Cerebellar nuclear complex (tissue), 1 donor: Measurements from ENCODE around the gene AP1S1.
A peak's percentile ranks its signal among the peaks of the same experiment; 100 is the strongest.

ENCODE experiments used
- DNase-seq, 2 experiments: peaks; one replicate each; lab custom pipeline; 2025; lab: John Stamatoyannopoulos, UW

Gene AP1S1

GRCh38 chr7:101159696-101160674 is 5.7 kb downstream of the AP1S1 start:
- DNase-seq: no peak

DNA sequence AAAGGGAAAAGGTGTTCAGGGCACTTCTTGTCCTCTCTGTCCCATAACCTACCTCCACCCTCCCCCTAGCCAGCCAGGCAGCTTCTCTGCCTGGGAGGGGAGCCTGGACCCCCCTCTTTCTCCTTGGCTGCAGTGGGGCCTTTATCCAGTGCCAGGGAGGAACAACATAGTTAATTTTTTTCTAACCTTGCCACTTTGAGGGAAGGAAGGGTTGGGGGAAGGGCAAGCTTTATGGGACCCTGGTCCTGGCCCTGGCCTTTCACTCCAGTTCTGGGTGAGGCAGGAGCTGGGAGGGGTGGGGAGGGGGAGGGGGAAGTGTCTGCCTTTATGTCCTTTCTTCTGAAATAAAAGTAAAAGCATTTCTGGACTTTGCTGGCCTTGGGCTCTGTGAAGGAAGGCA is 6.6 kb downstream of the AP1S1 start:
- no peak for DNase-seq

DNA sequence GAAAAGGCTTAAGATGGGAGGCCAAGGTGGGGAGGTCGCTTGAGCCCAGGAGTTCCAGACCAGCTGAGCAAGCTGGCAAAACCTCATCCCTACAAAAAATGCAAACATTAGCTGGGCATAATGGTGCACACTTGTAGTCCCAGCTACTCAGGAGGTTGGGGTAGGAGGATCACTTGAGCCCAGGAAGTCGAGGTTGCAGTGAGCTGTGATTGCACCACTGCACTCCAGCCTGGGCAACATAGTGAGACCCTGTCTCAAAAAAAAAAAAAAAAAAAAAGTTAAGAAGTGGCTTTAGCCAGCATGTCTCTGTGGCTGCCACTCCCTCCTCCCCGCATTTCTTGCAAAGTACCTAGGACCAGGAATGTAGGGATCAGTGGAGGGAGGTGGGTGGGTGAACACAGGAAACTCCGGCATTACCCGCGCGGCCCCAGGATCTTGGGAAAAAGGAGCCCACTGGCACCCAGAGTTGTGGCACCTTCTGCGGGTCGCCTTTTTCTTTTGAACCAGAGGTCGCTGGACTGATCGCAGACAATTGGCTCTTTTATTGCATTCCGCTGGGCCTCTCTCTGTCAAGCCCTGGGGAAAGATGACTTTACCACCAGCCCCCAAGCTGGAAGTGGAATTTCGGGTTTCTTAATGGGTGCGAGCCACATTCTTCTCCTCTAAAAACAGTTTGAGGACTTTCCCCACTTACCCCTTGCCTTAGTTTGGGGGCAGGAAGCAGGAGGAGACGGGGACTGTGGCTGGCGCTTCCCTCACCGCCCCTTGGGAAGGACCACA is 7.6 kb downstream of the AP1S1 start:
- DNase-seq: no peak

- no peak for DNase-seq
Observed at GRCh38 chr7:101162551-101163278, 8.4 kb downstream of the AP1S1 start.

GRCh38 chr7:101163279-101164070 is 9.2 kb downstream of the AP1S1 start:
- DNase-seq: no peak

GRCh38 chr7:101164071-101164840 is 10.0 kb downstream of the AP1S1 start:
- DNase-seq: no peak

GRCh38 chr7:101165075-101165957 is 11.0 kb downstream of the AP1S1 start, which contains the start of gene VGF:
Gene VGF (minus strand): TSS chr7:101165569. CDS start chr7:101164843, 726 bp downstream.
- DNase-seq: peak in 1 of 2 experiments; percentile 74

DNA sequence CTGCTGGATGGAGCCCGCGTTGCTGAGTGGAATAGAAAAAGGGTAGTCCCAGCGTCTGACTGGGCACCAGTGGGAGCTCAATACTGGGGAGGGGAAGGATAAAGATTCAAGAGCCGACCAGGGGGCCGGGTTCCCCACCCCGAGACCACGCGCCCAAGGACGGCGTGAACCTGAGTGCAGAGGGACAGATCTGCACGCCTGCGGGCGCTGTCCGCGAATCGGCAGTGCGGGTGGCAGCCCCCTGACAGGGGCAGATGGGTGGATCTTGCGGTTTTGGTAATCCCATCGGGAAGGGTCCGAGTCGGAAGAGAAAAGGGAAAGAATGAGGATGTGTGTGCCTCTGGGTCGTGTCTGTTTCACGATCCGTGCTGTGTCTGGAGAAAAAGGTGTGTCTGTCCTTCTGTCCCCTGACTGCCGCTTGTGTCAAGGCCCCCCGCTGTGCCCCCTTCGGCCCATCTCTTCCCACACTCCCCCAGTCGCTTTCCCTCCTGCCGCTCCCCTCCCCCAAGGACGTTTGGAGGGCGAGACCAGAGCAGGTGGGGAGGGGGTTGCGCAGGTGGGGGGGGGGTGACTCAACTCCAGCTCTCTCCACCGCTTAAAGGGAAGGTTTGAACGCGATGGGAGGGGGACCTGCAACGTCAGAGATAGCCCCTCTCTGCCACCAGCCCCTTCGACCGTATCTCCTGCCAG is 11.8 kb downstream of the AP1S1 start:
- DNase-seq: no peak

- no peak for DNase-seq
Observed at GRCh38 chr7:101166648-101166908, 12.3 kb downstream of the AP1S1 start.

DNA sequence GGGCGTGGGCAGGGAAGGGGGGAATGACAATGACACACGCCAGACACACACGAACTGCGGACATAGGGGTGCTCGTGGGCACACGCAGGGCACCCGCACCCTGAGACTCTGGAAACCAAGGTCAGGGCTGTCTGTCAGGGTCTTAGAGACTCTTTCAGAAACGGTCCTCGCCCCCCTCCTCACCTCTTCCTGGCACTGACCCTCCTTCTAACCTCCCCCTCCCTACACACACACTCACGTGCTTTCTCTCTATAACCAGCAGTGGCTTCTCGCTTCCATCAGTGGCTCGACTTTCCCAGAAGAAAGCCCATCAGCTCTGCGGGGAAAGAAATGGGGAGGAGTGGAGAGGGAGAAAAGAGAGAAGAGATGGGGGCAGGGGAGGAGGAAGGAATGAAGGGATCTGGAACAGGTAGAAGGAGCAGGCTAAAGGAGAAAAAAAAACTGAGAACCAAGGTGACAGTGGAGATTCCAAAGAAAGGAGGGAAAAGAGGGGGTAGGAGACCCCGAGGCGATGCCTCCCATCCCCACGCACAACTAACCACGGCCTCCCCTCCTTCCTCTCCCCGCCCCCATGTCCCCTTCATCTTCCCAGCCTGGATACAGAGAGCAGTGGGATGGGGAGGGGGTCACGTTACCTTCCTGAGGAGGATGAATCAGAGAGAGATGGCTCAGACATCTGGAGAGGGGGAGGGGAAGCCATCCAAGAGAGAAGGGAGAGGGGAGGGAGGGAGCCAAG is 12.8 kb downstream of the AP1S1 start:
- no peak for DNase-seq

GRCh38 chr7:101167645-101168411 is 13.6 kb downstream of the AP1S1 start:
- DNase-seq: no peak

- no peak for DNase-seq
Observed at GRCh38 chr7:101168412-101169049, 14.3 kb downstream of the AP1S1 start.

DNA sequence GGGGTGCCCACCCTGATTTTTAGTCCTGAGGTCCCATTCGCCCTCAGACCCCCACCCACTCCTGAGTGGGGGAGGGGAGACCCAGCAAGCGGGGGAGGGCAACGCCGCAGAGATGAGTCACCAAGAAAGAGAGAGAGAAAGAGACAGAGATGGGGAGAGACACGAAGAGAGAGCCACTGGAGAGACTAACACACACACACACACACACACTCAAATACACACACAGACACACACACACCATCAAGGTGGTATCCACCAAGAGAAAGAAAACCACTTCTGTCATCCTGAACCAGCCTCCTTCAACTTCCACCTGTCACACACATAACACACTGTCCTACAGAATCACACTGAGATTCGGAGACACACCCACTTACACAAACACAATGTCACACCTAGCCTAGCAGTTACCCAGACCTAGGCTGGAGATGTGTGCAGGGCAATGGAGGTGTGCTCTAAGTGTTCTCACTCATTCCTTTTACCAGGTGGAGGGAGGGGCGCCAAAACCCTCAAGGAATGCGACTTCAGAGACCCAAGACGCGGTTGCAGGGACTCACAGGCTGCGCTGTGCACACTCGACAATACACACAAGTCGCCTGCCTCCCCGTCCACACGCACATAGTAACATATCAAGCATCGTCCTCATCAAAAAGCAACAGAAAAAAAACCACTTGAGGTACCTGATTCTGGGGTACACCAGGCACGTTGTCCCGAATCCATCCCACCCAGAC is 15.0 kb downstream of the AP1S1 start:
- no peak for DNase-seq

DNA sequence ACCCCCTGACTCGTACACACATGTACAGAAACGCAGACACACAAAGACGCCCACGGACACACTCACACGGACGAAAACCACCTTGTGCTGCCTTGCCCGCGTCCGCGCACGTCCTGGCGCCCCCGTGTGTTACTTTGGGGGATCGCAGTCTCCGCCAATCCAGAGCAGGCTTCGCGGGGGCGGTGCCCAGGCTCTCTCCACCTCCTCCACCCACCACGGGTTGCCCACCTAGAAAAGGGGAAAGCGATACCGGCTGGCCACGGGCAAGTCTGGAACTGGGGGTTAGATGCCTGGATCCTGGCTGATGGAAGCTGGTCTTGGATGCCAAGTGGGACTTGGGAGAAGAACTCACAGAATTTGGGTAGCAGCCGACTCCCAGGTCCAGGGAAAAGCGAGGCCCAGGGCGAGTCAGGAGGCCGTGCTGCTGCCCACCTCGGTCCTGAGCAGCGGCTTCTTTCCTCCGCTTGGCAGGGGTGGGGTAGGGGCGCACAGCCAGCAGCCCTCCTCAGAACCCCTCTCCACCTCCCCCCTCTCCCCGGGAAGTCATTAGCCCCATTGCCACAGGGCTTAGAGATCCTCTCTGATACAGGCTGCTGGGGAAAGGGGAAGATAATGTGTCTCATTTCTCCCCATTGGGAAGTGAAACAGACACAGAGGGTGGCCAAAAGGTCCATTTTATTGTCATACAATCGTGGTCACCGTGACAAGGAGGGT is 15.7 kb downstream of the AP1S1 start:
- no peak for DNase-seq

DNA sequence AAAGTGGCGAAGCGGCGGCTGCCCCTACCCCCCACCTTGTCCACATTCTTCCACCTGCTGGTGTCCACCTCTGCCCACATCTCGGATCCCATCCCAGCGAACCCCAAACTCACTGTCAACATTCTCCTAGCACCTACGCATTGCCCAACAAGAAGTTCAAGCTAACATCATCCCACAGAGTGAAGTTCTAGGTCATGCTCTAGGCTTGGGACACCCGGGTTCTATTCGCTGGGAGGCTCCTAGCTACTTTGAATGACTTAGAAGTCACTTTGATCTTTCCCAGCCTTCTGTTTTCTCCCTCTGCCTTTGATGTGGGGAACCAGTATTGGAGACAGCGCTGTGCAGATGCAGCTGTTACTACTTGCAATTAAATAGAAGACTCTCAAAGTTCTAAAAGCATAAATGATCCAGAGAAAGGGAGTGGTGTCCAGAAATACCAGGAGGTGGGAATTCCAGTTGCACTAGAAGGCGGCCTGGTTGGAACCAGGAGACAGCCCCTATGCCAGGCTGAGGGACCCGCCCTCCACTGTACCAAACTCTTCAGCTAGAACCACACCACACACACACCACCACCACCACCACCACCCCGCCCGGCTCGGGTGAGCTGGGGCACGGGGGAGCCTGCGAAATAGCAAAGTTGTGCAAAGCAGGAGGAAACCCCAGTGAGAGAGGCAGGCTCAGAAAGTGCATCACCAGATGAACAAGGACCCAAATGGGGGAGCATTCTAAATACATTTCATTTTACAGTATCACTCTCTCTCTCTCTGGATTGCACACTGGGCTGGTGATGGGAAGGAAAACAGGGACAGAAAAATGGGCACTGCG is 16.6 kb downstream of the AP1S1 start:
- no peak for DNase-seq
